Activated CD4-positive, alpha-beta memory T cell treated with anti-CD3 and anti-CD28 coated beads for 36 hours (primary cell): ENCODE data around the gene EFNA5. TPM values are rescaled to one million over a fixed set of nuclear protein-coding genes. Genes with fewer than 3 reads are reported as not detected.

Source experiments
- CTCF ChIA-PET: fragments of 350-600 bp; sonication (Branson Sonifier 250); formaldehyde crosslinking; loops from one replicate; lab custom pipeline; 2021; ENCODE audit warnings: antibody characterized with exemption, inconsistent platforms; lab: Charles Lee
- POLR2A ChIA-PET: fragments of 350-600 bp; sonication (Branson Sonifier 250); formaldehyde crosslinking; loops from one replicate; lab custom pipeline; 2021; ENCODE audit warnings: antibody characterized with exemption; lab: Charles Lee
- DNase-seq: peaks from one replicate; pipeline ENCODE4 v3.0.0-alpha.2; 2020
- H3K27ac Mint-ChIP-seq: one replicate; pipeline ENCODE4 v1.8.0; 2021; ENCODE audit warnings: mixed read lengths
- H3K27me3 Mint-ChIP-seq: one replicate; pipeline ENCODE4 v1.8.0; 2021; ENCODE audit warnings: mixed read lengths
- H3K36me3 Mint-ChIP-seq: one replicate; pipeline ENCODE4 v1.8.0; 2021; ENCODE audit warnings: mixed read lengths
- H3K4me1 Mint-ChIP-seq: one replicate; pipeline ENCODE4 v1.8.0; 2021; ENCODE audit warnings: low read depth, mixed read lengths
- H3K4me3 Mint-ChIP-seq: one replicate; pipeline ENCODE4 v1.8.0; 2021; ENCODE audit warnings: mild to moderate bottlenecking, mixed read lengths
- H3K9me3 Mint-ChIP-seq: one replicate; pipeline ENCODE4 v1.8.0; 2021; ENCODE audit warnings: mixed read lengths
- intact Hi-C: fragments of 100-400 bp; cut with micrococcal nuclease; formaldehyde crosslinking; loops from one replicate; pipeline ENCODE4 v1.15.1; 2023
- total RNA-seq, 2 experiments: library from RNA; stranded (reverse); gene quantifications; one replicate each; pipeline ENCODE4 v1.2.3, GENCODE V29; 2021

Gene EFNA5
- total RNA-seq, 2 experiments from 2014 or later, result not detected

GRCh38 chr5:107687937-107688336 lies 17.2 kb upstream of the EFNA5 start:
- peaks cover 3% of the 10 kb centered on the region for H3K27me3 Mint-ChIP-seq
- POLR2A ChIA-PET, result no interaction called here

GRCh38 chr5:107687404-107687803 lies 16.7 kb upstream of the EFNA5 start:
- POLR2A ChIA-PET, result no interaction called here

More at GRCh38 chr5:107687937-107688336, 17.2 kb upstream of the EFNA5 start:
- no peak for DNase-seq
- H3K9me3 Mint-ChIP-seq, result peaks cover 2% of the 10 kb centered on the region
- H3K4me1 Mint-ChIP-seq, result no peaks in the 10 kb centered on the region
- CTCF ChIA-PET, result no interaction called here
- no peak overlapping the region for H3K27ac Mint-ChIP-seq
- H3K36me3 Mint-ChIP-seq, result no peaks in the 10 kb centered on the region
- no peak overlapping the region for H3K4me3 Mint-ChIP-seq
- intact Hi-C loops, result no loop called here

GRCh38 chr5:107682533-107682932 lies 11.8 kb upstream of the EFNA5 start:
- Mint-ChIP-seq H3K4me1 (no peaks in the 10 kb centered on the region), H3K4me3 (no peak overlapping the region), H3K27me3 (peaks cover 13% of the 10 kb centered on the region), H3K9me3 (no peaks in the 10 kb centered on the region), H3K36me3 (no peaks in the 10 kb centered on the region), H3K27ac (no peak overlapping the region)
- DNase-seq, result no peak
- intact Hi-C loops, result no loop called here
- POLR2A ChIA-PET, result no interaction called here
- CTCF ChIA-PET, result interaction anchor here (2.4 kb wide), 1 partner anchor 8 kb away, joined by 11 read pairs; no protein-coding TSS in a partner anchor

More at GRCh38 chr5:107687404-107687803, 16.7 kb upstream of the EFNA5 start:
- H3K27me3 Mint-ChIP-seq, result peaks cover 3% of the 10 kb centered on the region
- no peak for DNase-seq
- no peak overlapping the region for H3K27ac Mint-ChIP-seq
- no peak overlapping the region for H3K4me3 Mint-ChIP-seq
- H3K36me3 Mint-ChIP-seq, result no peaks in the 10 kb centered on the region
- H3K4me1 Mint-ChIP-seq, result no peaks in the 10 kb centered on the region
- peaks cover 2% of the 10 kb centered on the region for H3K9me3 Mint-ChIP-seq
- CTCF ChIA-PET, result no interaction called here
- intact Hi-C loops, result no loop called here

GRCh38 chr5:107680799-107681198 lies 10.1 kb upstream of the EFNA5 start:
- Mint-ChIP-seq H3K36me3 (no peaks in the 10 kb centered on the region), H3K27ac (no peak overlapping the region), H3K9me3 (no peaks in the 10 kb centered on the region), H3K4me3 (no peak overlapping the region), H3K4me1 (no peaks in the 10 kb centered on the region), H3K27me3 (peaks cover 12% of the 10 kb centered on the region)
- ChIA-PET POLR2A (no interaction called here), CTCF (interaction anchor here (0.6 kb wide), 1 partner anchor 9 kb away, joined by 4 read pairs; no protein-coding TSS in a partner anchor)
- DNase-seq, result no peak
- intact Hi-C loops, result no loop called here

- POLR2A ChIA-PET, result no interaction called here
- CTCF ChIA-PET, result interaction anchor here (0.6 kb wide), 1 partner anchor 10 kb away, joined by 4 read pairs; no protein-coding TSS in a partner anchor
- Mint-ChIP-seq H3K4me3 (no peak overlapping the region), H3K36me3 (no peaks in the 10 kb centered on the region), H3K4me1 (no peaks in the 10 kb centered on the region), H3K9me3 (no peaks in the 10 kb centered on the region), H3K27me3 (peaks cover 16% of the 10 kb centered on the region), H3K27ac (no peak overlapping the region)
- intact Hi-C loops, result no loop called here
- no peak for DNase-seq
Measured at GRCh38 chr5:107680099-107680498, 9.4 kb upstream of the EFNA5 start.

GRCh38 chr5:107676702-107677101 lies 6.0 kb upstream of the EFNA5 start:
- H3K9me3 Mint-ChIP-seq, result no peaks in the 10 kb centered on the region
- ChIA-PET POLR2A (no interaction called here), CTCF (no interaction called here)
- intact Hi-C loops, result loop anchor here (10.0 kb wide), 1 partner anchor 412 kb away; no protein-coding TSS in a partner anchor
- H3K27ac Mint-ChIP-seq, result no peak overlapping the region
- DNase-seq, result no peak
- H3K36me3 Mint-ChIP-seq, result no peaks in the 10 kb centered on the region
- peaks cover 15% of the 10 kb centered on the region for H3K4me1 Mint-ChIP-seq
- H3K27me3 Mint-ChIP-seq, result peaks cover 36% of the 10 kb centered on the region
- no peak overlapping the region for H3K4me3 Mint-ChIP-seq

- CTCF ChIA-PET, result interaction anchor here (1.8 to 2.2 kb wide), 3 partner anchors 7 to 103 kb away, joined by 7 to 16 read pairs (median 11); no protein-coding TSS in a partner anchor
- intact Hi-C loops, result loop anchor here (10.0 kb wide), 1 partner anchor 410 kb away; no protein-coding TSS in a partner anchor
- peaks cover 44% of the 10 kb centered on the region for H3K27me3 Mint-ChIP-seq
Measured at GRCh38 chr5:107675201-107675600, 4.5 kb upstream of the EFNA5 start.

GRCh38 chr5:107674655-107675054 lies 3.9 kb upstream of the EFNA5 start:
- Mint-ChIP-seq H3K27me3 (peaks cover 43% of the 10 kb centered on the region), H3K4me3 (no peak overlapping the region), H3K36me3 (no peaks in the 10 kb centered on the region), H3K4me1 (peaks cover 27% of the 10 kb centered on the region), H3K9me3 (no peaks in the 10 kb centered on the region), H3K27ac (no peak overlapping the region)
- POLR2A ChIA-PET, result no interaction called here
- CTCF ChIA-PET, result interaction anchor here (0.7 to 2.2 kb wide), 5 partner anchors 8 to 480 kb away, joined by 4 to 16 read pairs (median 7); no protein-coding TSS in a partner anchor
- no peak for DNase-seq
- intact Hi-C loops, result loop anchor here (5.0 to 10.0 kb wide), 4 partner anchors 187 to 673 kb away; no protein-coding TSS in a partner anchor

More at GRCh38 chr5:107675201-107675600, 4.5 kb upstream of the EFNA5 start:
- POLR2A ChIA-PET, result no interaction called here
- peaks cover 26% of the 10 kb centered on the region for H3K4me1 Mint-ChIP-seq
- H3K4me3 Mint-ChIP-seq, result no peak overlapping the region
- no peaks in the 10 kb centered on the region for H3K36me3 Mint-ChIP-seq
- no peaks in the 10 kb centered on the region for H3K9me3 Mint-ChIP-seq
- no peak for DNase-seq
- no peak overlapping the region for H3K27ac Mint-ChIP-seq

- H3K4me1 Mint-ChIP-seq, result peaks cover 29% of the 10 kb centered on the region
- no peaks in the 10 kb centered on the region for H3K36me3 Mint-ChIP-seq
- intact Hi-C loops, result loop anchor here (2.0 to 10.0 kb wide), 5 partner anchors 103 to 674 kb away; no protein-coding TSS in a partner anchor
- H3K9me3 Mint-ChIP-seq, result no peaks in the 10 kb centered on the region
- H3K27me3 Mint-ChIP-seq, result peaks cover 52% of the 10 kb centered on the region
- H3K27ac Mint-ChIP-seq, result no peak overlapping the region
- POLR2A ChIA-PET, result no interaction called here
- CTCF ChIA-PET, result interaction anchor here (0.7 to 2.2 kb wide), 5 partner anchors 9 to 479 kb away, joined by 4 to 16 read pairs (median 7); no protein-coding TSS in a partner anchor
- peak; percentile 86 for DNase-seq
- H3K4me3 Mint-ChIP-seq, result peak overlapping the region; percentile 59
Measured at GRCh38 chr5:107673368-107674136, 2.8 kb upstream of the EFNA5 start.

GRCh38 chr5:107673039-107673367 lies 2.3 kb upstream of the EFNA5 start:
- Mint-ChIP-seq H3K4me1 (peaks cover 29% of the 10 kb centered on the region), H3K27ac (no peak overlapping the region), H3K9me3 (no peaks in the 10 kb centered on the region), H3K4me3 (peak overlapping the region; percentile 49), H3K36me3 (no peaks in the 10 kb centered on the region), H3K27me3 (peaks cover 57% of the 10 kb centered on the region)
- DNase-seq, result no peak
- ChIA-PET POLR2A (no interaction called here), CTCF (interaction anchor here (1.6 to 2.2 kb wide), 2 partner anchors 9 to 29 kb away, joined by 6 to 16 read pairs; no protein-coding TSS in a partner anchor)
- intact Hi-C loops, result loop anchor here (2.0 to 10.0 kb wide), 5 partner anchors 102 to 674 kb away; no protein-coding TSS in a partner anchor

- Mint-ChIP-seq H3K27me3 (peaks cover 58% of the 10 kb centered on the region), H3K9me3 (no peaks in the 10 kb centered on the region), H3K36me3 (no peaks in the 10 kb centered on the region), H3K4me3 (peak overlapping the region; percentile 62), H3K27ac (no peak overlapping the region), H3K4me1 (peaks cover 29% of the 10 kb centered on the region)
- ChIA-PET POLR2A (no interaction called here), CTCF (no interaction called here)
- DNase-seq, result peak; percentile 27
- intact Hi-C loops, result loop anchor here (2.0 to 10.0 kb wide), 5 partner anchors 102 to 675 kb away; no protein-coding TSS in a partner anchor
Measured at GRCh38 chr5:107672211-107673038, 1.7 kb upstream of the EFNA5 start.
